Measurements from ENCODE around the gene SUSD4.

The SUSD4 gene

GRCh38 chr1:223358826-223359225 lies 5.2 kb downstream of the SUSD4 start:
- DNase-seq (ENCODE audit: low read depth), result no peak

- DNase-seq (ENCODE audit: low read depth), result no peak
These were observed 8.3 kb downstream of the SUSD4 start for GRCh38 chr1:223355699-223356098.

- no peak for DNase-seq (ENCODE audit: low read depth)
These were observed 10.0 kb downstream of the SUSD4 start for GRCh38 chr1:223353939-223354338.

GRCh38 chr1:223352944-223353343 lies 11.0 kb downstream of the SUSD4 start:
- DNase-seq (ENCODE audit: low read depth), result no peak

- no peak for DNase-seq (ENCODE audit: low read depth)
These were observed 13.5 kb downstream of the SUSD4 start for GRCh38 chr1:223350361-223350908.

- no peak for DNase-seq (ENCODE audit: low read depth)
These were observed 14.7 kb downstream of the SUSD4 start for GRCh38 chr1:223349241-223349640.

GRCh38 chr1:223348439-223348838 lies 15.5 kb downstream of the SUSD4 start:
- DNase-seq (ENCODE audit: low read depth), result no peak

- no peak for DNase-seq (ENCODE audit: low read depth)
These were observed 16.4 kb downstream of the SUSD4 start for GRCh38 chr1:223347583-223347982.

- DNase-seq (ENCODE audit: low read depth), result no peak
These were observed 17.7 kb downstream of the SUSD4 start for GRCh38 chr1:223346311-223346710.

- no peak for DNase-seq (ENCODE audit: low read depth)
These were observed 18.3 kb downstream of the SUSD4 start for GRCh38 chr1:223345720-223346119.

- no peak for DNase-seq (ENCODE audit: low read depth)
These were observed 19.5 kb downstream of the SUSD4 start for GRCh38 chr1:223344491-223344890.

GRCh38 chr1:223343692-223344091 lies 20.3 kb downstream of the SUSD4 start:
- DNase-seq (ENCODE audit: low read depth), result no peak

GRCh38 chr1:223341121-223341520 lies 22.9 kb downstream of the SUSD4 start:
- no peak for DNase-seq (ENCODE audit: low read depth)

GRCh38 chr1:223340637-223341036 lies 23.3 kb downstream of the SUSD4 start:
- no peak for DNase-seq (ENCODE audit: low read depth)

- DNase-seq (ENCODE audit: low read depth), result no peak
These were observed 24.1 kb downstream of the SUSD4 start for GRCh38 chr1:223339861-223340260.

- DNase-seq (ENCODE audit: low read depth), result no peak
These were observed 24.9 kb downstream of the SUSD4 start for GRCh38 chr1:223338811-223339746.

GRCh38 chr1:223337174-223337869 lies 26.7 kb downstream of the SUSD4 start:
- DNase-seq (ENCODE audit: low read depth), result no peak

- no peak for DNase-seq (ENCODE audit: low read depth)
These were observed 29.8 kb downstream of the SUSD4 start for GRCh38 chr1:223334156-223334555.

GRCh38 chr1:223332997-223333396 lies 31.0 kb downstream of the SUSD4 start:
- DNase-seq (ENCODE audit: low read depth), result no peak

GRCh38 chr1:223331929-223332328 lies 32.0 kb downstream of the SUSD4 start:
- no peak for DNase-seq (ENCODE audit: low read depth)

GRCh38 chr1:223331301-223331700 lies 32.7 kb downstream of the SUSD4 start:
- no peak for DNase-seq (ENCODE audit: low read depth)

- DNase-seq (ENCODE audit: low read depth), result no peak
These were observed 33.5 kb downstream of the SUSD4 start for GRCh38 chr1:223330466-223330865.
